HEK293 (cell line): ENCODE results near the gene C1QTNF4.

Experiments
- CTCF ChIA-PET: fragments of 350-600 bp; formaldehyde crosslinking; extraction: SDS; loops from one replicate; lab custom pipeline; 2021; ENCODE audit warnings: antibody characterized with exemption; lab: Yijun Ruan, JAX
- POLR2A ChIA-PET: fragments of 300-600 bp; formaldehyde crosslinking; extraction: SDS; loops from one replicate; lab custom pipeline; 2020; ENCODE audit warnings: antibody characterized with exemption, inconsistent platforms; lab: Yijun Ruan, JAX
- H3K27ac ChIP-seq: fragments of 200-500 bp; sonication (Bioruptor generic); 2 replicates; pipeline ENCODE4 v1.5.1; 2014; ENCODE audit warnings: low read depth, low read length, control low read depth, inconsistent platforms; ENCODE audit errors: extremely low read depth
- H3K36me3 ChIP-seq, 2 experiments: fragments of 200-500 bp in 1 of 2; sonication (Bioruptor generic) in 1 of 2; 1 replicate in 1 of 2; 2 replicates in 1 of 2; pipeline ENCODE4 v1.5.1; 2014 to 2017; ENCODE audit warnings: inconsistent platforms in 2 of 2, low read length in 2 of 2; ENCODE audit not compliant: control insufficient read depth in 2 of 2, insufficient read depth in 1 of 2
- H3K4me1 ChIP-seq: fragments of 200-500 bp; sonication (Bioruptor generic); 2 replicates; pipeline ENCODE4 v1.5.1; 2014; ENCODE audit warnings: mild to moderate bottlenecking, low read length, inconsistent platforms; ENCODE audit not compliant: control insufficient read depth, insufficient read depth
- H3K4me3 ChIP-seq: 2 replicates; pipeline ENCODE4 v1.5.1; 2011; ENCODE audit warnings: low read depth, mild to moderate bottlenecking, control low read depth, low read length, moderate library complexity
- H3K9me3 ChIP-seq: fragments of 200-500 bp; sonication (Bioruptor generic); 2 replicates; pipeline ENCODE4 v1.5.1; 2014; ENCODE audit warnings: low read depth, low read length, inconsistent platforms; ENCODE audit not compliant: control insufficient read depth, insufficient read depth
- BCL11A ChIP-seq: fragments of 450-650 bp; formaldehyde crosslinking; IDR thresholded peaks from 2 replicates; pipeline ENCODE4 v1.5.1; 2016; ENCODE audit warnings: low read depth, missing biosample characterization, missing genetic modification characterization
- PATZ1 ChIP-seq: fragments of 450-650 bp; formaldehyde crosslinking; IDR thresholded peaks from 2 replicates; pipeline ENCODE4 v1.5.1; 2016; ENCODE audit warnings: missing biosample characterization, missing genetic modification characterization
- PRDM1 ChIP-seq: fragments of 450-650 bp; formaldehyde crosslinking; IDR thresholded peaks from 2 replicates; pipeline ENCODE4; 2016; ENCODE audit warnings: missing biosample characterization, missing genetic modification characterization
- SP2 ChIP-seq: fragments of 450-650 bp; formaldehyde crosslinking; IDR thresholded peaks from 2 replicates; pipeline ENCODE4 v1.5.1; 2016; ENCODE audit warnings: missing biosample characterization, missing genetic modification characterization
- SP3 ChIP-seq: fragments of 450-650 bp; formaldehyde crosslinking; IDR thresholded peaks from 2 replicates; pipeline ENCODE4 v1.5.1; 2016; ENCODE audit warnings: missing biosample characterization, missing genetic modification characterization
- YY1 ChIP-seq: fragments of 450-650 bp; formaldehyde crosslinking; IDR thresholded peaks from 2 replicates; pipeline ENCODE4 v1.5.1; 2018; ENCODE audit warnings: missing biosample characterization, missing genetic modification characterization
- ZBTB8A ChIP-seq: fragments of 450-650 bp; formaldehyde crosslinking; IDR thresholded peaks from 2 replicates; pipeline ENCODE4 v1.5.1; 2016; ENCODE audit warnings: missing biosample characterization, missing genetic modification characterization
- ZFP69B ChIP-seq: fragments of 450-650 bp; formaldehyde crosslinking; IDR thresholded peaks from 2 replicates; pipeline ENCODE4 v1.5.1; 2016; ENCODE audit warnings: missing biosample characterization, missing genetic modification characterization
- ZNF10 ChIP-seq: fragments of 450-650 bp; formaldehyde crosslinking; IDR thresholded peaks from 2 replicates; pipeline ENCODE4 v1.5.1; 2017; ENCODE audit warnings: missing biosample characterization, missing genetic modification characterization
- ZNF174 ChIP-seq: fragments of 450-650 bp; formaldehyde crosslinking; IDR thresholded peaks from 2 replicates; pipeline ENCODE4 v1.5.0; 2017; ENCODE audit warnings: missing biosample characterization, mild to moderate bottlenecking, missing genetic modification characterization
- ZNF221 ChIP-seq: fragments of 450-650 bp; formaldehyde crosslinking; IDR thresholded peaks from 2 replicates; pipeline ENCODE4 v1.5.1; 2017; ENCODE audit warnings: missing biosample characterization, missing genetic modification characterization, borderline replicate concordance
- ZNF248 ChIP-seq: fragments of 450-650 bp; formaldehyde crosslinking; IDR thresholded peaks from 2 replicates; pipeline ENCODE4 v1.5.1; 2017; ENCODE audit warnings: missing biosample characterization, missing genetic modification characterization
- ZNF280D ChIP-seq: fragments of 450-650 bp; formaldehyde crosslinking; IDR thresholded peaks from 2 replicates; pipeline ENCODE4 v1.5.1; 2016; ENCODE audit warnings: missing biosample characterization, missing genetic modification characterization
- ZNF335 ChIP-seq: fragments of 450-650 bp; formaldehyde crosslinking; conservative IDR thresholded peaks from 2 replicates; pipeline ENCODE4 v1.5.1; 2016; ENCODE audit warnings: missing biosample characterization, missing genetic modification characterization
- ZNF560 ChIP-seq: fragments of 450-650 bp; formaldehyde crosslinking; IDR thresholded peaks from 2 replicates; pipeline ENCODE4 v1.5.1; 2017; ENCODE audit warnings: missing biosample characterization, missing genetic modification characterization, borderline replicate concordance
- ZNF600 ChIP-seq: fragments of 450-650 bp; formaldehyde crosslinking; IDR thresholded peaks from 2 replicates; pipeline ENCODE4 v1.5.1; 2016; ENCODE audit warnings: missing biosample characterization, missing genetic modification characterization
- TF ChIP-seq, protein P1 (sequence below): fragments of 450-650 bp; formaldehyde crosslinking; IDR thresholded peaks from 2 replicates; pipeline ENCODE4 v1.5.1; 2016; ENCODE audit warnings: missing biosample characterization, missing genetic modification characterization
- TF ChIP-seq, protein P2 (sequence below): fragments of 450-650 bp; formaldehyde crosslinking; IDR thresholded peaks from 2 replicates; pipeline ENCODE4 v1.5.1; 2016; ENCODE audit warnings: missing biosample characterization, missing genetic modification characterization, borderline replicate concordance

Gene C1QTNF4

GRCh38 chr11:47566149-47566698 is 28.0 kb downstream of the C1QTNF4 start:
- Histone ChIP-seq H3K36me3 (peaks cover 10 to 30% of the 10 kb centered on the region in 2 experiments; a peak in 2 of 3 replicates), H3K27ac (peak overlapping the region; percentile 93), H3K9me3 (no peaks in the 10 kb centered on the region), H3K4me1 (no peaks in the 10 kb centered on the region), H3K4me3 (peak overlapping the region; percentile 80)
- no peak for TF ChIP-seq ZNF174 (tag by site-specific recombination)
- TF ChIP-seq ZNF560 (tag by site-specific recombination): no peak
- TF ChIP-seq ZNF600 (tag by site-specific recombination): no peak
- 0 out of 2 replicates have a peak, but pooled peaks have one; percentile 3 for TF ChIP-seq PATZ1 (tag by site-specific recombination)
- no peak for TF ChIP-seq BCL11A (tag by site-specific recombination)
- TF ChIP-seq SP2 (tag by site-specific recombination): peak; percentile 70
- TF ChIP-seq, protein P1, sequence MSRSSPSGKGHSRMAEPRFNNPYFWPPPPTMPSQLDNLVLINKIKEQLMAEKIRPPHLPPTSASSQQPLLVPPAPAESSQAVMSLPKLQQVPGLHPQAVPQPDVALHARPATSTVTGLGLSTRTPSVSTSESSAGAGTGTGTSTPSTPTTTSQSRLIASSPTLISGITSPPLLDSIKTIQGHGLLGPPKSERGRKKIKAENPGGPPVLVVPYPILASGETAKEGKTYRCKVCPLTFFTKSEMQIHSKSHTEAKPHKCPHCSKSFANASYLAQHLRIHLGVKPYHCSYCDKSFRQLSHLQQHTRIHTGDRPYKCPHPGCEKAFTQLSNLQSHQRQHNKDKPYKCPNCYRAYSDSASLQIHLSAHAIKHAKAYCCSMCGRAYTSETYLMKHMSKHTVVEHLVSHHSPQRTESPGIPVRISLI (tag by site-specific recombination): peak; percentile 64; the same call in 1 of the 2 replicates
- TF ChIP-seq ZNF221 (tag by site-specific recombination): no peak
- TF ChIP-seq SP3 (tag by site-specific recombination): peak; percentile 24; the same call in 1 of the 2 replicates
- TF ChIP-seq ZNF248 (tag by site-specific recombination): no peak
- peak; percentile 88 for TF ChIP-seq ZNF280D (tag by site-specific recombination)
- peak; percentile 81 for TF ChIP-seq PRDM1 (tag by site-specific recombination)
- no peak; the same call in 1 of the 2 replicates for TF ChIP-seq YY1 (tag by site-specific recombination)
- no peak for TF ChIP-seq ZNF10
- TF ChIP-seq, protein P2, sequence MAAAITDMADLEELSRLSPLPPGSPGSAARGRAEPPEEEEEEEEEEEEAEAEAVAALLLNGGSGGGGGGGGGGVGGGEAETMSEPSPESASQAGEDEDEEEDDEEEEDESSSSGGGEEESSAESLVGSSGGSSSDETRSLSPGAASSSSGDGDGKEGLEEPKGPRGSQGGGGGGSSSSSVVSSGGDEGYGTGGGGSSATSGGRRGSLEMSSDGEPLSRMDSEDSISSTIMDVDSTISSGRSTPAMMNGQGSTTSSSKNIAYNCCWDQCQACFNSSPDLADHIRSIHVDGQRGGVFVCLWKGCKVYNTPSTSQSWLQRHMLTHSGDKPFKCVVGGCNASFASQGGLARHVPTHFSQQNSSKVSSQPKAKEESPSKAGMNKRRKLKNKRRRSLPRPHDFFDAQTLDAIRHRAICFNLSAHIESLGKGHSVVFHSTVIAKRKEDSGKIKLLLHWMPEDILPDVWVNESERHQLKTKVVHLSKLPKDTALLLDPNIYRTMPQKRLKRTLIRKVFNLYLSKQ (tag by site-specific recombination): no peak
- 0 out of 2 replicates have a peak, but pooled peaks have one; percentile 24 for TF ChIP-seq ZBTB8A
- no peak for TF ChIP-seq ZFP69B (tag by site-specific recombination)
- 0 out of 2 replicates have a peak, but pooled peaks have one; percentile 39 for TF ChIP-seq ZNF335 (tag by site-specific recombination)
- ChIA-PET CTCF (interaction anchor here (0.5 to 4.1 kb wide), 5 partner anchors 10 to 540 kb away, joined by 3 to 16 read pairs (median 3); partner anchors contain the start of gene CELF1), POLR2A (interaction anchor here (0.5 to 5.0 kb wide), 3 partner anchors 12 to 154 kb away, joined by 3 to 31 read pairs (median 4); partner anchors contain the start of genes KBTBD4 and NDUFS3)
